Measurements from ENCODE around the gene CDH26.
A peak's percentile ranks its signal among the peaks of the same experiment; 100 is the strongest.

Gene CDH26

DNA sequence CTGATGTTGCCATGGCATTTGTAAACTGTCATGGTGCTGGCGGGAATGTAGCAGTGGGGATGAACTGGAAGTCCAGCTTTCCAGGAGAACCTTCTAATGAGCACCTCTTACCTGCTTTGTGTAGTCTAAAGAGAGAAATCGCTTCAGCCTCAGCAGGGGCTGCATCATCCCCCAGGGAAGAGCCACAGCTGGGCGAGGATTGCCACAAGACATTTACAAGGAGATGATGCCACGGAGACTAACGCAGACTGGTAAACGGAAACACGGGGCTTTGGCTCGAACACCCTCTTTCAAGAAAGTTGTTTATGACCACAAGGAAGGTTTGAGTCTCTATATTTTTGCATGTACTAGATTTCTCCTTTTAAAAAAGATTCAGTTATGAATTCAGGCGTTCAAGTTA, 72.9 kb downstream of the CDH26 start:
- no peak for DNase-seq (ENCODE audit: low read depth)
- no peak overlapping the region for H3K4me3 ChIP-seq (ENCODE audit: low read length)
- no peak for TF ChIP-seq CTCF (IDR thresholded peaks at IDR 0.05; ENCODE audit: insufficient read depth, low read depth, low read length, missing control alignments)

DNA sequence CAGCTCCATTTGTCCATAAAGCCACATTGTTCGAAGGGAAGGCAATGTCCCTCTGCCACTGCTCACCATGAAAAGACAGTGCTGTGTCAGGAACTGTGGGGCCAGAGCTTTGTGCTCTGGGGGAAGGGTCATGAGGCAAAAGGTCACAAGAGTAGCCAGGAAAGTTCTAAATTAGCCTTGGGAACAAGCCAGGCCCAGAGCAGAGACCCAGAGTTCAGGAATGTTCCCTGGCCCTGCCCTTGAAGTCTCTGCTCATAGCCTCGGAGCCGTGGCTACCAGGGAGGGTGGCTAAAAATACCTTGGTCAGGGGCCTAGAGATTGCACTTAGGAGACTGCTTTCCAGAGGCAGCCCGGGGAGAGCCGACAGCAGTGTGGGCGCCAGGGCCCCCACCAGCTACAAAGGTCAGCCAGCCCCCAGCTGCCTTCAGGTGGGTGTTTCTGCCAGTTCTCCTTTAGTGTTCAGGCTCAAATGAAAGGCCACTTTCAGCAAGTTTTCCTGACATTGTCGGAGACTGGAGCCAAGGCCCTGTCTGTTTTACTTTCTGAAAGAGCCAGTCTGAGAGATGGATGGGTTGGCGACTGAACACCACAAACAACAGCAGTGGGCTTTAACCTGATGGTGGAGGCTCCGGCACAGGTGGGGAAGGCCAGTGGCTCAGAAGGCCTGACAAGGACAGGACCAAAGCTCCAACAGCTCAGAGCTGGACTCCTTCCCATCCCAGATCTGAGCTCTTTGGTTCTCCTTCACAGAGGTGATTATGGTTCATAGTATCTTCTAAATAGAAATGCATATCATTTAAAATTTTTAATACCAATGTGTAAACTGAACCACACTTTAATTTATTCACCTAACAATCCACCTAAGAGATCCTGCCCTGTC, 76.2 kb downstream of the CDH26 start:
- H3K4me3 ChIP-seq (ENCODE audit: low read length) = no peak overlapping the region
- TF ChIP-seq CTCF (IDR thresholded peaks at IDR 0.05; ENCODE audit: insufficient read depth, low read depth, low read length, missing control alignments) = no peak
- DNase-seq (ENCODE audit: low read depth) = no peak

GRCh38 chr20:60035486-60035885, 77.3 kb downstream of the CDH26 start:
- H3K4me3 ChIP-seq (ENCODE audit: low read length) = no peak overlapping the region
- no peak for TF ChIP-seq CTCF (IDR thresholded peaks at IDR 0.05; ENCODE audit: insufficient read depth, low read depth, low read length, missing control alignments)
- no peak for DNase-seq (ENCODE audit: low read depth)

GRCh38 chr20:60036346-60036745, 78.1 kb downstream of the CDH26 start:
- no peak for TF ChIP-seq CTCF (IDR thresholded peaks at IDR 0.05; ENCODE audit: insufficient read depth, low read depth, low read length, missing control alignments)
- H3K4me3 ChIP-seq (ENCODE audit: low read length) = no peak overlapping the region
- no peak for DNase-seq (ENCODE audit: low read depth)

GRCh38 chr20:60036746-60037499, 78.7 kb downstream of the CDH26 start:
- no peak for TF ChIP-seq CTCF (IDR thresholded peaks at IDR 0.05; ENCODE audit: insufficient read depth, low read depth, low read length, missing control alignments)
- H3K4me3 ChIP-seq (ENCODE audit: low read length) = no peak overlapping the region
- peak; percentile 15 for DNase-seq (ENCODE audit: low read depth)

- no peak for DNase-seq (ENCODE audit: low read depth)
- TF ChIP-seq CTCF (IDR thresholded peaks at IDR 0.05; ENCODE audit: insufficient read depth, low read depth, low read length, missing control alignments) = no peak
- H3K4me3 ChIP-seq (ENCODE audit: low read length) = no peak overlapping the region
Measured at GRCh38 chr20:60038400-60039008, 80.3 kb downstream of the CDH26 start.

All from epithelial cell of esophagus (primary cell).